DMS79 treated with DMSO at 0.1 percent for 48 hours (cell line): ENCODE data around the gene AIFM1.

Experiments used
- DNase-seq: peaks from one replicate; lab custom pipeline; 2025; lab: John Stamatoyannopoulos, UW

Gene AIFM1

GRCh38 chrX:130165703-130166502, at the start of gene AIFM1:
Gene AIFM1 (minus strand): TSS chrX:130165841. CDS start chrX:130165656, 185 bp downstream.
- DNase-seq: peak; percentile 84

- no peak for DNase-seq
Measured at GRCh38 chrX:130213376-130213775, 47.7 kb upstream of the AIFM1 start.

- no peak for DNase-seq
Measured at GRCh38 chrX:130212371-130212770, 46.7 kb upstream of the AIFM1 start.

GRCh38 chrX:130211415-130212186, 46.0 kb upstream of the AIFM1 start:
- no peak for DNase-seq

GRCh38 chrX:130204647-130205046, 39.0 kb upstream of the AIFM1 start:
- no peak for DNase-seq

- no peak for DNase-seq
Measured at GRCh38 chrX:130197464-130197863, 31.8 kb upstream of the AIFM1 start.

GRCh38 chrX:130196466-130196865, 30.8 kb upstream of the AIFM1 start:
- no peak for DNase-seq

GRCh38 chrX:130190801-130191200, 25.2 kb upstream of the AIFM1 start:
- no peak for DNase-seq

- no peak for DNase-seq
Measured at GRCh38 chrX:130186651-130187050, 21.0 kb upstream of the AIFM1 start.

- no peak for DNase-seq
Measured at GRCh38 chrX:130184857-130185256, 19.2 kb upstream of the AIFM1 start.

GRCh38 chrX:130184168-130184567, 18.5 kb upstream of the AIFM1 start:
- no peak for DNase-seq

GRCh38 chrX:130179579-130180215, 14.1 kb upstream of the AIFM1 start:
- no peak for DNase-seq

- no peak for DNase-seq
Measured at GRCh38 chrX:130179170-130179569, 13.5 kb upstream of the AIFM1 start.

- DNase-seq: no peak
Measured at GRCh38 chrX:130176942-130177341, 11.3 kb upstream of the AIFM1 start.

- no peak for DNase-seq
Measured at GRCh38 chrX:130176354-130176776, 10.7 kb upstream of the AIFM1 start.

GRCh38 chrX:130174937-130175336, 9.3 kb upstream of the AIFM1 start:
- DNase-seq: no peak

GRCh38 chrX:130174045-130174704, 8.5 kb upstream of the AIFM1 start:
- DNase-seq: no peak

GRCh38 chrX:130173190-130173895, 7.7 kb upstream of the AIFM1 start:
- no peak for DNase-seq

- peak; percentile 1 for DNase-seq
Measured at GRCh38 chrX:130172127-130172845, 6.6 kb upstream of the AIFM1 start.

GRCh38 chrX:130171446-130172126, 5.9 kb upstream of the AIFM1 start, which contains the start of gene RAB33A:
Gene RAB33A (plus strand): TSS chrX:130171962. CDS start chrX:130172063, 101 bp downstream.
- peak; percentile 7 for DNase-seq
